HG02759 (cell line): ENCODE data around the gene PKN2.
"Not testable (repeated sequence)": the region's sequence is repeated elsewhere in the genome, so short reads cannot be mapped to it uniquely, and the experiment has no call there.

Experiments used
- ATAC-seq: cut with Tn5 transposase; IDR thresholded peaks from one replicate; pipeline ENCODE4 v1.9.1; 2021; ENCODE audit warnings: mild to moderate bottlenecking, moderate library complexity; ENCODE audit not compliant: unreplicated experiment

The PKN2 gene

DNA sequence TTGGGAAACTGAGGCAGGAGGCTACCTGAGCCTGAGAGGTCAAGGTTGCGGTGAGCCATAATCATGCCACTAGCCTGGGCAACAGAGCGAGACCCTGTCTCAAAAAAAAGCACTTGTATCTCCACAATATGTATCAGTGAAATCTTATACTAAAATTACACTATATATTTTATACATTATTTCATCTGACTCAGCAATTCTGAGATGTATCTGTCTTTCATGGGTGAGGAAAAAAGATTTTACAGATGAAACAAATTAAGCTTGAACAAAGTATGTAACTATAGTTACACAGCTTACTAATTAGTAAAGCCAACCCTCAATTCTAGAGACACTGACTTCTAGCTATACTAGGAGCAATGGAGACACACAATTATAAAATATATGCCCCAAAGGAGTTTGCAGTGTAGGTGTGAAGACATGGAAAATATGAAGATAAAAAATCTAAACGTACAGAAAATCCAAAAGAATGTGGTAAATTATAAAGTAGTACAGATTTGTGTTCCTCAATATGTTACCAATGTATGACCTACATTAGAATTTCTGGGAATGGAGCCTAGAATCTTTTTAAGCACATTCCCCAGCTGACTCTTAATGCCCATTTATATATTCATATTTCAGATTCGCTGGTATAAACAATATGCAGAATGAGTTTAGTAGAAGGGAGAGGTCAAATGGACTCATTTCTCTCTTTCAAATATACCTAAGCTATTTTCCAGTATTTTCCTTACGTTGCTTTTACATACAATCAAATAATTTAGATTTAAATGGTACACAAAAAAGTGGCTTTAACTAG lies 192.7 kb downstream of the PKN2 start:
- ATAC-seq, result no peak

DNA sequence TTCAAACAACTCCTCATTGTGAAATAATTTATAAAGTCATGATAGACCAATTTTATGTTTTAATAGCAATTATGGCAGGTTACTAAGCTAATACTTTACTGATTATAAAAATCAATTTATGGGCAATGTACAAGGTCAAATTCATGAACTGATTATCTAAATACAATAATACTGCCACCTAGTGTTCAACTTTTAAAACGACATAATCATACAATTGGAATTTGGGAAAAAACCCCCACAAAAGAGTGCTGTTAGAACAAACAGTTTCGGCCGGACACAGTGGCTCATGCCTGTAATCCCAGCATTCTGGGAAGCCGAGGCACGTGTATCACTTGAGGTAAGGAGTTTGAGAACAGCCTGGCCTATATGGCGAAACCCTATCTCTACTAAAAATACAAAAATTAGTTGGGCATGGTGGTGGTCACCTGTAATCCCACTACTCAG lies 193.3 kb downstream of the PKN2 start:
- no peak for ATAC-seq

DNA sequence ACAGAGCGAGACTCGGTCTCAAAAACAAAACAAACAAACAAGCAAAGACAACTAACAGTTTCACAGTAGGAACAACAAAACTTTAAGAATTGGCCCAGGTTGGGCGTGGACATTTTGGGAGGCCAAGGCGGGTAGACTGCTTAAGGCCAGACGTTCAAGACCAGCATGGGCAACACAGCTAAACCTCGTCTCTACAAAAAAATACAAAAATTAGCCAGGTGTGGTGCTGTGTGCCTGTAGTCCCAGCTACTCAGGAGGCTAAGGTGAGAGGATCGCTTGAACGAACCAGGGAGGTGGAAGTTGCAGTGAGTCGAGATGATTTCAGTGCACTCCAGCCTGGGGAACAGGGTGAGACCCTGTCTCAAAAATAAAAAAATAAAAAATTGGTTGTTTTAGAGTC lies 193.8 kb downstream of the PKN2 start:
- ATAC-seq, result no peak

DNA sequence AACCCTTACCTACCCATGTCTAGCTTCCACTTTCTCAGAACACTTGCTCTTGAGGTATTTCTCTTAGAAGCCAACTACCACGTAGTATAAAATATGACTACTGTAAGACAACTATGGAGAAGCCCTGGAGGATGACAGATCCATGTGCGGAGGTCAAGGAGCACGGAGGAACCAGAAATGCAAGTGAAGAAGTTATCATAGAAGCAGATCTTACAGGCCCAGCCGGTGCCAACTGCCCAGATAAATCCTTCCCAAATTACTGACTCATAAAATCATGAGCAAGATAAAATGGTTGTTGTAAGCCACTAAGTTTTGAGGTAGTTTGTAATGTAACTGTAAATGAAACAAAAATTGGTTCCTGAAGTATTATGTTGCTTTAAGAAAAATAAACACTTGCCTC lies 194.7 kb downstream of the PKN2 start:
- ATAC-seq, result no peak

DNA sequence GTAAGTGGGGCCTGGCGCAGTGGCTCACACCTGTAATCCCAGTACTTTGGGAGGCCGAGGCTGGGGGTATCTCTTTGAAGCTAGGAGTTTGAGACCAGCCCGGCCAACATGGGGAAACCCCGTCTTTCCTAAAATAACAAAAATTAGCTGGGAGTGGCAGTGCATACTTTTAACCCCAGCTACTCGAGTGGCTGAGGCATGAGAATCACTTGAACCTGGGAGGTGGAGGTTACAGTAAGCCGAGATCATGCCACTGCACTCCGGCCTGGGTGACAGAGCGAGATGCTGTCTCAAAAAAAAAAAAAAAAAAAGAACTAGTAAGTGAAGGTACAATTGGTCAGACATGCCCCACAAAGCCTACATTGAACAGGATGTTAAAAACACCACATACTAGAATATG lies 196.6 kb downstream of the PKN2 start:
- not testable (repeated sequence) for ATAC-seq

DNA sequence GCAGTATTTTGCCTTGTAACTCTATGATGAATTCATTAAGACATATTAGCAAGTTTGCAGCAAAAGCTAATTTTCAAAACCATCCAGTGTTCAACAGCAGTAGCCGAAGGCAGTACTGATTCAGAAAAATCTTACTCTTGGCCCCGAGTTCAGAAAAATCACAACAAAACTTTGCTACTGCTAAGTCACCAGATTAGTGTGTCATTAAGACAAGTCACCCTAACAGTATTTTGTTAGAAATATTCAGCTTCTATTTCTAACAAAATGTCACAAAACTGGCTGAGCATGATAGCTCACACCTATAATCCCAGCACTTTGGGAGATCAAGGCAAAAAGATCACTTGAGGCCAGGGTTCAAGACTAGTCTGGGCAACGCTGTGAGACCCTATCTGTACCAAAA lies 199.1 kb downstream of the PKN2 start:
- no peak for ATAC-seq
